SIG-M5 treated with dmso at 0.1 percent for 504 hours (cell line): ENCODE data around the gene NSD2.
"Not testable (repeated sequence)": the region's sequence is repeated elsewhere in the genome, so short reads cannot be mapped to it uniquely, and the experiment has no call there.

ENCODE experiments used
- DNase-seq: peaks from one replicate; lab custom pipeline; 2025; ENCODE audit not compliant: unreplicated experiment; lab: John Stamatoyannopoulos, UW

The NSD2 gene

DNA sequence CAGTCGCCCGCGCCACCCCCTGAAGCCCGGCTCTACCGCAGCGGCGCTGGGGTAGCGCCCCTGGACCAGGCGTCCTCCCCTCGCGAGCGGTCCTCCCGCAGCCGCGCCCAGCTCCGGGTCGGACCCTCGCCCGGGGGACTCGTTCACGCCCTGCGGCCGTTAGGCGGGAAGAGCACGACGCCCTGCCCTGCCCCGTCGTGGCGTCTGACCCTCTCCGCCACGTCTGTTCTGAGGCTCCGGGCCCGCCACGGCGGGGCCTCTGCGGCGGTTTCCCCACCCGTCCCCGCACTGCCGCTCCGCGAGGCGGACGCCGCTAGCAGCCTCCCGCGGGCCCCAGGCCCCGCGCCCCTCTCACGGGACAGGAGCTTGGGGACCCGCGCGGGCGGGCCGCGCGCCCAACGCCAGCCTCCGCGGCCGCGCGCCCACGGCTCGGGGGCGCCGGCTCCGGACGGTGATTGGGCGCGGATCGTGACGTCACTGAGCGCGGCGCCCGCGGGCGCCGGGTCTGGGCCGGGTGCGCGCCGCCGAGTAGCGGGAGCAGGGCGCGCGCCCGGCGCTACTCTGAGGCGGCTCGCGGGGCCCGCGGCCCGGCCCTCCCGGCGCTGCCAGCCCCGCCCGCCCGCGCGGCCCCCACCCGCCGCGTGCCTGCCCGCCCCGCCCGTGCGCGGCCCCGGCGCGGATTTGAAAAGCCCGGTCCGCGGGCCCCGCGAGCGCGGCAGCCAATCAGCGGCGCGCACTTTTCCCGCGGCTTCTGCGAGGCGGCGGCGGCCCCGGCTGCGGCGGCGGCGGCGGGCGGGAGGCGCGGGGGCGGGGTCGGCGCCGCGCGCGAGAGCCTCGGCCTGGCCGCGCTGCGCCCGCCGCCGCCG is at the start of gene NSD2:
NSD2 (plus strand) TSS at position 816 of the 866 bp plus-strand sequence. CDS start 29,262 bp downstream, outside the sequence.
- DNase-seq = peak; percentile 78

DNA sequence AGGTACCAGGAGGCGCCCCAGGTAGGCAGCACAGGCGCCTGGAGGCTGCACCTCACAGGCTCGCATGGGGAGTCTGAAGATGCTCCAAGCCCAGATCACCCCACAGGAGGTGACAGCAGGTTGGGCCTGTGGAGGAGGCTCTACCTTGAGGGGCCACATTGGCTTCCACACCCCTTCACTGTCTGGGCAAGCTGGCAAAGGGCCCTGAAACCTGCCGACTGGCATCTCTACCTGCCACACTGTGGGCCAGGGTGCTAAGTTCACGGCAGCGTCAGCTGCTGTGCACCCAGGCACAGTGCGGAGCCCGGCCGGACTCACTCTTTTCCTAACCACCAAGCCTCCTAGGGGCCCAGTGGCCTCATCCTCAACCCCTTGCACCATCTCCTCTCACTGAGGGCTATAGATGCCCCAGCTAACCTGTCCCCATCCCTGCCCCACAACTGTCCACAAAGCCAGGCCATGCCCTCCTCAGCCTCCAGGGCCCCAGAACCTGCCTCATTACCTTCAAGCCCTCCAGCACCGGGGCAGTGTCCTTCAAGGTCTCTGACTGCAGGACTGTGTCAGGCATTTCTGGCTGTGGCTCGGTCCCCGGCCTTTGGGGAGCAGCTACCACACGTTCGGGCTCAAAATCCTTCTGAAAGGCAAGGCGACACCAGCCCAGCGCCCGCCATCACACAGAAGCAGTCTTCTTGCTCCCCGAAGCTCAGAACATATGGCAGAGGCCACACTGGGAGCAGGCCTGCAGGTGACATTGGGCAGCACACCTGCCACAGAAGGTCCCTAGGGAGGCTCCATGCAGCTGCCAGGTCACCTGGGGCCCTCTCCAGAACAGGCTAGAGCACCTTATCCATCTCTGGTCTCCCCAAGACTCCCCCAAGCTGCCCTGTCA is 49.3 kb upstream of the NSD2 start:
- DNase-seq = no peak

DNA sequence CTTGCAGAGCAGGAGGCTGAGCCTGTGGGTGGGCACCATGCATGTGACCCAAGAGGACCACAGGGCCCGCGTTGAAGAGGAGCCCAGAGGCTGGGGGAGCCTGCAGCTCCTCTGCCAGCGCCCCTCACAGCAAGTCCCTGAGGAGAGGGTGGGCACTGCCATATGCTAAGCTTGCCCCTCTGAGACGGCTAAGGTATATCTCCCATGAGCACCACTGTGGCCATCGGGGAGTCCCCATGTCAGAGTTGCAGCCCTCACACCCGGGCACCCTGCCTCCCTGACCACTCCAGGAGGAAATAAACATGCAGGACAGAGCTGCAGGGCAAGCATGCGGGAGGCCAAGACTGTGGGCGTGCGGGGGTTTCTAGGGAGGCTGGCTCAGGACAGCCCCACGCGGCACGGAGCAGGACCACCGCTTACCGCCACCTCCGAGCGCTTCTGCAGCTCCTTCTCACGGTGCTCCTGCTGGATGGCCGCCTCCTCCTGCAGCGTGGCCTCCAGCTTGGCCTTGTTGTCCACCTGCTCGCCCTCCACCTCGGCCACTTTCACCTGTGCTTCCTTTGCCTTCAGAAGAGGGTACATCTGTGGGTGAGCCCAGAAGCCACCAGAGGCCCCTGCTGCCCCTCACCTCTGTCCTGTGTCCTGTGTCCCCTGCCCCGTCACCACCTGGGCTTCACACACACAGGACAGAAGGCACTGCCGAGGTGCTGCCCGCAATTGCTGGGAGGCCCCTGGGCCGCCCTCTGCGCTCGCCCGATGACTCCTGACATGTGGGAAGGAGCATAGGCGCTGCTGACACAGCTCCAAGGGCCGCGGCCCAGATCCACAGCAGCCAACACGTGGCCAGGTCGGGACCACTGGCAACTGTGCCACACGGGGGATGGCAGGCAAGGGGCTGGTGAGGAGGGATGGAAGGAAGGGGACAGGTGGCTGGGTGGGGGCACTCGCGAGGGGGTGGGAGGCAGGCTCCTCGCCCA is 48.3 kb upstream of the NSD2 start:
- DNase-seq = no peak

DNA sequence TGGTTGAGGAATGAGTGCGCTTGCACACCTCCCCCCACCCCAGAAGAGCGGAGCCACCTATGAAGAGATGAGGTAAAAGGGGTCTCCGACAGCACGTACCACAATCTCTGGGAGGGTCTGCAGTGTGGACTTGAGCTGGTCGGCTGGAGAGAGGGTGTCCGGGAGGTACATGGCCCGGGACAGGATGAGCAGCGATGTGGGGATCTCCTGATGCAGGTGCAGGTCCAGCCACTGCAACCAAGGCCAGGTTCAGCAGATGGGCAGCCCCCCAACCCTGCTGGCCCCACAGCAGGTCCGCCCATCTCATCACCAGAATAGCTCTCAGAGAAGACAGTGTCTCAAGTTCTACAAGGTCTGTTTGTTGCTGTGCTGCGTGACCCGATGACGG is 47.7 kb upstream of the NSD2 start:
- DNase-seq = no peak

GRCh38 chr4:1824746-1825145 is 46.4 kb upstream of the NSD2 start:
- DNase-seq = no peak

DNA sequence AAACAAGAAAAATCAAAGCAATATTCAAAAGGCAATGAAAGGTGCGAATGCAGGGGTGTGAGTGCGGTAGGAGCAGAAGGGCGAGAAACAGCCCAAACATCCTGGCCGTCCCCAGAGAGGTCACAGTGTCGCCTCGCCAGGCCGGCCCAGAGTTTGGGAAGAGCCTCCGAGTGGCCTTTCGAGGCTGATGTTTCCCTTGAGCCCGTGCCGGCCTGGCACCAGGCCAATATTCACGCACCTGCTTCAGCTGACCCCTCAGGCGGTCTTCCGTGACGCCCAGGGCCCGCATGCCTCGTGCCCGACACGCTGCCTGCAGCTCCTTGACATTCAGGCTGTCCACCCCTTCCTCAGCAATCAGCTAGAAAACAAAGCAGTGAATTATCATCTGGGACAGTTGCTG is 45.9 kb upstream of the NSD2 start:
- no peak for DNase-seq

- DNase-seq = no peak
Observed at GRCh38 chr4:1826531-1827350, 44.5 kb upstream of the NSD2 start.

- DNase-seq = no peak
Observed at GRCh38 chr4:1830234-1830633, 41.0 kb upstream of the NSD2 start.

DNA sequence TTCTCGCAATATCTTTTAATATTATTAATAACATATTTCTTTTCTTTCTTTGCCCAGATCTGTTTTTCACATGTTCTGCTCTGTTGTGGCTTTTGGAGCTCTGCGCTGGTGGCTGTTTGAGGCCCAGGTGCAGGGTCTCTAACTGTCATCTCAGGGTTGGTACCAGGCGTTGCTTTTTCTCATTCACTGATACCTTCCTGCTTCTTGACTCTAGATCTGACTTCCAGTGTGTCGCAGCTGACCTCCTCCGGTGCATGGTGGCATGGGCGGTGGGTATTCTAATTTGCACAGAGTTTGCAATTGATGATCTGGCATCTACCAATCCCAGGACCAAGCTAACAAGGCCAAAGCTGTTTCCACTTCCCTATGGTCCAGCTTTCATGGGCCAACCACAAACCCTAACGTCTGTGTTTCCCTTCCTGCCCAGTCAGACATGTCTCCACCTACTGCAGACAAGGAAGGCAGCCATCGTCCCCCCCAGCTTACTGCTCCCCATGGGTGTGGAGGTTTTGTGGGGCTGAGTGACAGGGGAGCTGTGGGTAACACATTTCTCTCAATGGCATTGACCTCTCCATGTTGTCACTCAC is 40.5 kb upstream of the NSD2 start:
- DNase-seq = no peak

GRCh38 chr4:1831331-1831730 is 39.9 kb upstream of the NSD2 start:
- DNase-seq = no peak

DNA sequence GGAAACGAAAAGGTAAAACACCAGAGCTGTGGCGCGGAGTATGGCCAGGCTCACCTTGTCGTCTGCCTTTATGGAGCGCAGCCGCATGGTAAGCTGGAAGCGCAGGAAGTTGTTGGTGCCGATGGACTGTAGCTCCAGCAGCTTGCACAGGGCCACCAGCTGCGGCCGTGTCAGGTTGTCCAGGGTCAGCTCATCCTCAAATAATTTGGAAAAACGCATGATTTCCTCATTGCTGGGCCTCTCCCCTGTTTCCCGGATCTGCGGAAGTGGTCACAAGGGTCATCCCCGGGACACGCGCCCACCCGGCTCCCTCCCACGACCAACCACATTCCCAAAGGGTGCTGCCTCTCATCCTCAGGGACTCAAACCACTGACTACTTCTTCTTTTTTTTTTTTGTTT is 38.5 kb upstream of the NSD2 start:
- DNase-seq = no peak

DNA sequence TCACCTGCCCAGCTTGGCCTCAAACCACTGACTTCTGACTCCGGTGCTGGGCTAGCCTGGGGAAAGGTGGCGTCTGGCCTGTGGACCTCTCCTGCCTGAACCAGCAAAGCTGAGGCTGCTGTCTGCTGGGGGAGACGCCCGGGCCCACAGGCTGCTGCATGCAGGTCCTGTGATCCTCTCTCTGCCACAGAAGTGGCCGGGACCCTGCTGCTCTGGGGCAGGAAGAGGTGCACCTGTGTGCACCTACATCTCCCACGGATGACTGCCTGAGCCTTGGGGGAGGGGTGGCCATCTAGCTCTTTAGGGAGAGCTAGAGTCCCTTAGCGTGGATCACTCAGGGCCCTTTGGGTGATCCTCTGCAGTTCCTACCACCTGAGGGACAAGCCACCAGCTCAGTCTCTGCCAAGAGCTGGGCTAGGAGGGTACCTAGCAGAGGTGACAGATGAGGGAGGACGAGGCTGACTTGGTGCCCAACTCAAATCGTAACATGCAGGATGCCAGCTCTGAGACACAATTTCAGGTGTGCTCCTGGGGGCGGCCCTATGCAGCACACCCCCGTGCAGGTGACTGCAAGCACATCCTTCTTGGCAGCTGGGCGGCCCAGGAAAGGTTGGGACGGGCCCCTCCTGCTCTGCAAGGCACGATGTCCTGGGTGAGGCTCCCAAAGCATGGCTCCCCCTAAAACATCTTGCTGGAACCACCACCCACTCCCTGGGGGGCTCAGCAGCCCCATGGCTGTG is 37.7 kb upstream of the NSD2 start:
- DNase-seq = no peak

DNA sequence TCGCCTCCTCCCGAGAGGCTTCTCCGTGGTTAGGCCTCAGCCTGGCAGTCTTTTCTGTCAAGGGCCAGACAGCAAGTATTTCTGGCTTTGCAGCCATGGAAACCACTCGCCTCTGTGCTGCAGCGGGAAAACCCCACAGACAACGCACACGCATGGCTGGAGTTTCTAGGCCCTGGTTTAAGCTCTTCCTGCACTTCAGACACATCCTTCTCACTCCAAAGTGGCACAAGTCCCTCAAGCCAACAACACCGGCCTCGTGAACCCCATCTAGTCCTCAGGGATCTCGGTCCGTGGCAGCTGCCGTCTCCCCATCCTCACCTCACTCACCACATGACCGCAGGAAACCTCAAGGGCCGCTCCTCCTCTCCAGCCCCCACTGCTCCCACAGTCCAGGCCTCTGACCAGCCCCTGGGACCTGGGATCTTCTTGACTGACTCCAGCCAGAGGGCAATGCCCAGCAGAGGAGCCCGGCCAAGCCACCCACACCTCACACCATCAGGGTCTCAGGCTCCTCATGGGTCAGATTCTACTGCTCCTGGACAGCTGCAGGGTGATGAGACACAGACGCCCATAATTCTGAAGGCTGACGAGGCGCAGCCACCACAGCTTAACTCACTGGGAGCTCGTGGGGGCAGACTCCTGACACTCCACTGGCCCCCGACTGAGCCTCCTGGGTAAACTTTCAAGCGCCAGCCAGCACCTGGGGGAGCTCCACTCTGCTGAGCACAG is 37.0 kb upstream of the NSD2 start:
- no peak for DNase-seq

- DNase-seq = not testable (repeated sequence)
Observed at GRCh38 chr4:1835836-1836235, 35.4 kb upstream of the NSD2 start.

GRCh38 chr4:1836650-1837049 is 34.5 kb upstream of the NSD2 start:
- DNase-seq = no peak

DNA sequence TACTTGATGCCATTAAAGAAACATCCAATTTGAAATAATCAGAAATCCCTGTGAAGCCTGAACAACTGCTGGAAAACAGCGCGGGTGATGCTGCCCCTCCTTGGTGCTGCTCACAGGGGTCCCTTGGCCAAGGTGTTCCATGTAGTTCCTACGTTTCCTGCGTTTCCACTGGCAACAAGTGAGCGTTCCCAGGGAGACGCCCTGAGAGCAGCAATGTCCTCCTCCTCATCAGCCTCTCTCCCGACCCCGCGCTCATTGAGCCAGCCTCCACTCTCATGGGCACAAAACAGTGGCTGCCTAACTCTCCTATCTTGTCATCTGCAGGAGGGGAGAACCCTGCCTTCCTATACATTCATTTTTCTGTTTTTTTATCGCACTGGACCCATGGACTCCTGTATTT is 34.1 kb upstream of the NSD2 start:
- DNase-seq = no peak

- DNase-seq = no peak
Observed at GRCh38 chr4:1839282-1839681, 31.9 kb upstream of the NSD2 start.

GRCh38 chr4:1841201-1841886 is 29.8 kb upstream of the NSD2 start:
- no peak for DNase-seq
